Articular chondrocyte of knee joint (primary cell): ENCODE measurements around the gene CABP5. TPM values are rescaled to one million over a fixed set of nuclear protein-coding genes. Genes with fewer than 3 reads are reported as not detected.

Experiments used
- total RNA-seq: library from RNA; depleted of rRNA; stranded (reverse); fragments of >200 nt; gene quantifications from 2 replicates; pipeline ENCODE4 v1.2.3, GENCODE V29; 2012

CABP5 gene
- total RNA-seq, result not detected in 2 replicates

DNA sequence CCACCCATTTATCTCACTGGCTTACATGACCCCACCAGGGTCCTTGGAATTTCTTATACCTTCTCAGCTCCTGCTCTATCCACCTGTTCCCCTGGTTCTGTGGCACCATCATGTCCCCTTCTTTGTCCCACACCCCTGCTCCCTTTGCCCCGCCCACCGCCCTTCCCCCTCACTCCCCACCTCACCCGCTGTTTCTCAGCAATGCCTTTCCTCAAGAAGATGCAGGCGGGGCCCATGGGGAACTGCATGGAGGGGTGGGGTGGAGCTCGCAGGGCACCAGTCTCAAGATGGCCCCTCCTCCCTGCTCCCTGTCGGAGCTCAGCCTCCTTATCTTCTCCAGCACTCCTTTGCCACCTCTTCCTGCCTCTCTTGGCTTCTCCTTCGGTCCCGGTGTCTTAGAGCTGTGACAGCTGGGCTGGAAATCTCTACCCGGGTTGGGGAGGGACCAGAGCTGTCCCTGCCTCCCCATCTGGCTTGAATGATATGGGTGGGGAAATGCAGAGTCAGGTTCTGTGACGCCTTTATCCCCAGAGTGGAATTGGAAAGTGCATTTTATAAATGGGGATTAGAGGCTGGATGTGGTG, at the start of gene CABP5:
Gene CABP5, minus strand, starts transcription at position 405 of the 584 bp plus-strand sequence. Its CDS starts 157 bp downstream, at position 248.

DNA sequence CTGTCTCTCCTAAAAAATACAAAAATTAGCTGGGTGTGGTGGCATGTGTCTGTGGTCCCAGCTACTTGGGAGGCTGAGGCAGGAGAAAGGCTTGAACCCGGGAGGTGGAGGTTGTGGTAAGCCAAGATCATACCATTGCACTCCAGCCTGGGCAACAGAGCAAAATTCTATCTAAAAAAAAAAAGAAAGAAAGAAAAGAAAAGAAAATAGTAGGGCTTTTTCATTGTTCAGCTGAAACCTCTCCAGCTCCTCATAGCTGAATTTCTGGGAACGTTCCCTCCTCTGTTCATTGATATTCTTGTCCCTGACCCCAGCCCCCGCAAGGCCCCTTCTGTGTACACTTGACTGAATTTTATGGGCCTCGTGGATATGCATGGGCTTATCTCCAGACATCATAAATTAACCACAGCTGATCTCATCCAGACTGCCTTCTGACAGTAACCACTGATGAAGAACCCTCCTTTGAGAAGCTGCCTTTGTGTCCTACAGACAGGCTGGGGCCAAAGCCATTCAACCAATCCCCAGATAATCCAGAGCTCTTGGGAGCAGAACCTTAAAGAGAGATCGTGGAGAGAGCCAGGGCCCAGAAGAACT, 49.6 kb downstream of the CABP5 start, which contains the start of gene ELSPBP1:
Gene ELSPBP1, plus strand, starts transcription at position 424 of the 594 bp plus-strand sequence. CDS start 14,036 bp downstream, outside the sequence.

DNA sequence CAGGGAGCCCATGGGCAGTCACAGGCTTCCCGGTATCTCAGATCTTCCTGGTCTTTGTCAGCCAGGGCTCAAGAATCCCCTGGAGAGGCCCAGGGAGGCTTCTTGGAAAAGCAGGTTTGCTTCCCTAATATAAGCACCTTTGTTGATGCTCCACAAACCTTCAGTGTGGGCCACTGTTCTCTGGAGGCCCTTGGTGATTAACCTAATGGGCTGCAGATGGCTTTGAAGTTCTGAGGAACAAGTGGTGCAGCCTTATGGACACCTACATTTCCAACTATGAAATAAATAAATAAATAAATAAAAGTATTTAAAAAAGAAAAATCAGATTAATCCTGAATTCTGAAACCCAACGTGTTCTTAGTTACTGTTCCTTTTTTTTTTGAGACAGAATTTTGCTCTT, 51.8 kb downstream of the CABP5 start, which contains the start of gene BSPH1:
Gene BSPH1, minus strand, starts transcription at position 101 of the 400 bp plus-strand sequence. Its CDS starts 89 bp downstream, at position 12.

Other genes with a start within 250 kb of the CABP5 start
- gene TPRX1, start 239.5 kb downstream of the CABP5 start, total RNA-seq, result not detected in 2 replicates
- gene CRX, start 222.1 kb downstream of the CABP5 start, total RNA-seq, result not detected in 2 replicates
- not detected in 2 replicates for gene TPRX2, start 184.8 kb downstream of the CABP5 start, total RNA-seq
- gene SULT2A1, start 157.8 kb downstream of the CABP5 start, total RNA-seq, result not detected in 2 replicates
- gene BSPH1, start 51.9 kb downstream of the CABP5 start, total RNA-seq, result not detected in 2 replicates
- not detected in 2 replicates for gene ELSPBP1, start 49.4 kb downstream of the CABP5 start, total RNA-seq
- gene PLA2G4C, start 66.7 kb upstream of the CABP5 start, total RNA-seq, result 5.6 and 15.2 TPM in 2 replicates
- gene LIG1, start 126.3 kb upstream of the CABP5 start, total RNA-seq, result 10.1 and 10.8 TPM in 2 replicates
- 1.4 and 1.7 TPM in 2 replicates for gene ZSWIM9, start 126.6 kb upstream of the CABP5 start, total RNA-seq
- gene CARD8, start 211.8 kb upstream of the CABP5 start, total RNA-seq, result 18.8 and 22.6 TPM in 2 replicates
- gene ZNF114, start 226.0 kb upstream of the CABP5 start, total RNA-seq, result 0.43 TPM in 1 of 2 replicates, not detected in the other